GM19023 (cell line): Measurements from ENCODE around the gene MACO1.
"Not testable (repeated sequence)": the region's sequence is repeated elsewhere in the genome, so short reads cannot be mapped to it uniquely, and the experiment has no call there.

Experiments used
- ATAC-seq: cut with Tn5 transposase; IDR thresholded peaks from one replicate; pipeline ENCODE4 v1.9.1; 2021; ENCODE audit warnings: mild to moderate bottlenecking, moderate library complexity; ENCODE audit not compliant: unreplicated experiment

Gene MACO1

DNA sequence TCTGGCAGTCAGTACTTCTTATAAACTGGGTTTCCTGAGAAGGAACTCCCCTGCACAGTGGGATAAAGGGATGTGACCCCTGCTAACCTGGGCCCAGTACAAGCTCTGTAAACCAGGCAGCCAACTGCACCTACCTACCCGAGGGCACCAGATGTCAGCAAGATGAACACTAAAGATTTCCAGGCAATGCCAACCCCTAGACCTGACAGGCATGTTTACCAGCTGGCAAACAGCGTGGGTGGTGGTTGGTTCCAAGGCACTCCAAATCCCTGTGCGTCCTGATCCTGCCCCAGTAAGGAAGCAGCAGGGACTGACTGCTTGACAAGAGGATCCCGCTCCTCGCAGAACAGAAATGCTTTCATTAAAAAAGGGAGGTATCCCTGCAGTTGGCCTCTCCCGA lies 7.5 kb upstream of the MACO1 start:
- not testable (repeated sequence) for ATAC-seq

DNA sequence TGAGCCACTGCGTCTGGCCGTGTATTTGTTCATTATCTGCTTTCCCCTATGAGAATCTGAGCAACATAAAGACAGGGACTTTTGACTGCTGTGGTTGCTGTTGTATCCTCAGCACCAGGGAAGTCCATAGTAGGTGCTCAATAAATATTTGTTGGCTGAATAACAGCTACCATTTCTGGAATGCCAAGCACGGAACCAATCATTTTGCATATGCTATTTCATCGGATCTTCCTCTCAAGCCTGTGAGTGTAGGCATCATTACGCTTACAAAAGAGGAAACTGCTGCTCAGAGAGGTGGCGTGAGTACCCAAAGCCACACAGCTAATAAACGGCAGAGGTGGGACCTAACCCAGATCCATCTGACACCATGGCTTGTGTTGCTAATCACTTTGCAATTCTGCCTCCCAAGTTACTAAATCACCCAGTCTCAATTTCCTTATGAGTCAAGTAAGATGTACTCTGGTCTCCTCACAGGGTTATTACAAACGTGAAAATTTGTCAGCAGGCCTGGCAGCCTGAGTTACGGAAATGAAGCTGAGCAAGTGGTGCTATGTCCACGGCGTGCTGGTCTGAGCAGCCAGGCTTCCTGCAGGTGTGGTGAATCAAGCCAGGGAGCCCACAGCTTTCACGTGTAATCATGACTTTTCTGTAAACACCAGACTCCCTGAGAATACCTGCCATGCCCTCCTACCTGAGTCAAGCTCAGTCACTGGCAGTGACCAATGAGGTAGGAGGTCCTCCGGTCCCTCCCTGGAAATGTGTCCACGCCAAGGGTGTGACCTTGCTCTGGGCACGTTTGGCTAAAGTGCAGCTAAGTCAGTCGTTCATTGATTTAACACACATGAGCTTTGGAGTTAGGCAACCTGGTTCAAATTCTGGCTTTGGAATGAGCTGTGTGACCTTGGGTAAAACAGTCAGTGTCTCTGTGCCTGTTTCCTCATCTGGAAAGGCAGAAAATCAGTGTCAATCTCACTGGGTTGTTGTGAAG lies 5.3 kb upstream of the MACO1 start:
- no peak for ATAC-seq

DNA sequence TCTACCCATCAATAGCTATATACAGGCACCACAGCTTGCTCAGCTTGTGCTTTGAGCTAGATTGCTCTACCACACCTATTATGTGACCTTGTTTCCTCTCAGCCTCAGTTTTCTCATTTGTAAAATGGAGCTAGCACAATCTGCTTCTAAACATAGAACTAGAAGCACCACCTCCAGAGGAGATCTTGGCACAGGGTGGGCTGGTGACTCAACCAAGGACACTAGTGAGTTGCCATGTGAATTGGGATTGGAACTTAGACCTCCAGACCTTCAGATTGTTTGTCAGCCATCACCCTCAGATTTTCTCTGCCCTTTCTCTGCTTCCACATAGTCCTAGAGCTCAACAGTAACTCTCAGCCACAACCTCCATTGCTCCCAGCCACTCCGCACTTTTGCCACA lies 3.0 kb upstream of the MACO1 start:
- no peak for ATAC-seq

- no peak for ATAC-seq
Observed at GRCh38 chr1:25428475-25429166, 2.1 kb upstream of the MACO1 start.

GRCh38 chr1:25430967-25431881 lies 527 bp downstream of the MACO1 start:
- peak; percentile 3 for ATAC-seq

DNA sequence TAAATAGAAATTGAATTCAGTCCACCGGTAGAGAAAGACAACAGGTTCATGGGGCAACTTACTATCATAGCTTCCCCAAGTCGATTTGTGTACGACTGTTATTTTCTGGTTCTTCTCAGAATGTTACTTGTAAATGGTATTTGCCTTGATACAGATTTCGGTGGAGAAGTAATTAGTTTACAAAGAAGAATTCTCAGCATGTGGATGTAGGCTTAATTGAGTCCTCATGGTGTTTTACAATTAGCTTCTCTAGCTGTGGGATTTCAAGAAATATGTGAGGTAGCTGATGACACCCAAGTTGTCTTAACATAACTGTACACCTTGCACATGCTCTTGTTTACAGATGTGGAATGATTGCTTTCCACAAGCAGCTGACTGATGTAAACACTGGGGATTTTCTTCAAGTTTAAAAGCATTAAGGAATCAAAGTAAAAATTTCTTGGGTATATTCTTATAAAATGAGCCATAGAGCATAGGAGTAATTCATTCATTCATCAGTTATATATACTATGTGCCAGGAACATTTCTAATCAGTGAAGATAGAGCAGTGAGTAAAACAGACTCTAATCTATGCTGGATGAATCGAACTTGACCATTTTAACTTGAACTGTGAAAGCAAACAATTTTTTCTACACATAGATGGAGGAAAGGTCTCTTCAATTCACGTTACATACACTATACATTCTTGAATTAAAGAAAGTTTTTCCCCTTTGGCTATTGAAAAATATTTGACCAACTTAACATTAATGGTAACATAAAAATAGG lies 1.4 kb downstream of the MACO1 start:
- no peak for ATAC-seq

DNA sequence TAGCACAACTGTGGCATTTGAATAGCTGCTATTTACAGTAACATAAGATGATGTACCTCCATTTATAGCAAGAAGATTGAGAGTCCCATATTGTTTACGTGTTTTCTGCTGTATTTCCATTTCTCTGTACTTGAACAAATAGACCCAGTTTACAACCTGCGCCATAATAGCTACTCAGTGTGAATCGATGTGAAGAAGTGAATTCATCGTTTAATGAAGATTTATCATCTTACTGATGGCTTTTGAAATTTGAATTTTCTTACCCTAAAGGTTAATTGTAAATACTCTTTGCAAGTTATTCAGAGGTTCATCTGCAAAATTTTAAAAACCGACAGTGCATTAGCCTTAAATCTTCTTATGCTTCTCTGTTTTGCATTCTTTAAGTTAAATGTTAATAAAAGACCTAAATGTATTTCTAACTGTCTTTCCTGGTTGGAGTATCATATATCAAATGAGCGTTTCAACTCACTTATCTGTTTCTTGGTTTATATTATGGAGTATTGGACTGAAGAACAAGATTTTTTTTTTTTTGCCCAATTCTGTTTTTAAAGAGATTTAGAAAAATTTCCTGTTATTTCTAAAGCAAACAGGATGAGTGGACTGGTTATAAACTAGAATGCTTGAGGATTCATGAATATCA lies 2.2 kb downstream of the MACO1 start:
- ATAC-seq: no peak

DNA sequence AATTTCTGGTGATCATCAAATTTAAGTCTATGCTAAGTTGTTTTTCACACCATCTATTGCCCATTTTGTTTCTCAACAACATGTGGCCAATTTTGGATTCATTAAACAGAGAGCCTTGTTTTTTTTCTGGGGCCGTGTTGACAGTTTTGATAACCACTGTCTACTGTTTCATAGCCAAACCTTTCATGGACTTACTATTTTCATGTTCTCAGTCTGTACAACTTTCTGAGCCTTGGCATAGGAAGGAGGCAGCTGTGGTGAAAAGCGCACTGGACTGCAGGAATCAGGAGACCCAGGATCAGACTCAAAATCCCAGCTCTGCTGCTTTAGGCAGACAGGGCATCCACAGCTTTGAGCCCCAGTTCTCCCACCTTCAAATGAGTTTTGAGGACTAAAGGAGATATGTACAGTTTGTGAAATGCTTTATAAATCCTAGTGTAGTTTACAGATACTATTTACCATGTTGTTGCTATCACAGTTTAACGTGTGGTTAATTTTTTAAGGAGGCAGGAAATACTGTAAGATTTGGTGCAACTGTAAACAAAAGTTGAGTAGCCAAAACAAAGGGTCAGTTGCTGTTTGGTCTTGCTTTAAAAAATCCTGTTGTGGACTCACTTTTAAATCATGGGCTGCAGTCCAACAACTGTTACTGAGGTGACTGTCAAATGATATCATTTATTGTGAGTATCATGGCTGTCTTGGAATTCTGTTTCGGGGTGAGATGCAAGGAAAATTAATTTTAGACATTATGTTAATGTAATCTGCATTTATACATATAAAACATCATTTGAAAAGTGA lies 2.9 kb downstream of the MACO1 start:
- no peak for ATAC-seq

GRCh38 chr1:25435397-25436108 lies 4.9 kb downstream of the MACO1 start:
- ATAC-seq: no peak

DNA sequence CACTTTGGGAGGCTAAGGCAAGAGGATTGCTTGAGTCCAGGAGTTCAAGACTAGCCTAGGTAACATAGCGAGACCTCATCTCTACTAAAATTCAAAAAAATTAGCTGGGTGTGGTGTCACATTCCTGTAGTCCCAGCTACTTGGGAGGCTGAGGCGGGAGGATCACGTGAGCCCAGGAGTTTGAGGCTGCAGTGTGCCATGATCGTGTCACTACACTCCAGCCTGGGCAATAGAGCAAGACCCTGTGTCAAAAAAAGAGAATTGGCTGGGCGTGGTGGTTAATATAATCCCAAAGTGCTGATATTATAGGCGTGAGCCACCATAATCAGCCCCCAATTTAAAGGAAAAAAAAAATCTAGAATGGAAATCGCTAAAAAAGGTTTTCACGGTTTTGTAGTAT lies 7.0 kb downstream of the MACO1 start:
- ATAC-seq: no peak

DNA sequence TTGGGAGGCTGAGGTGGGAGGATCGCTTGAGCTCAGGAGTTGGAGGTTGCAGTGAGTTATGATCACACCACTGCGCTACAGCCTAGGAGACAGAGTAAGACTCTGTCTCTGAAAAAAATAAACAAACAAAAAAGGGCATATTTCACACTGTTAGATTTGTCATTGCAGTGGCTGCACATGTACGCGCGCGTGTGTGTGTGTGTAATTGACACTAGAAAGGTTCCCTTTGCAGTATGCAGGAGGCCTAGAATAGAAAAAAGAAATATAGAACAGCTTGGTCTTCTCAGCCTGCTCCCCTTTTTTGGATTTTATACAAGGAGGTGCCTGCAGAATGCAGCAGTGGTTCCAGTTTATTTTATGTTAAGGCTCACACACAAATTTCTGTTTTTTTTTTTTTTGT lies 8.6 kb downstream of the MACO1 start:
- no peak for ATAC-seq

GRCh38 chr1:25442178-25442577 lies 11.5 kb downstream of the MACO1 start:
- ATAC-seq: no peak

- no peak for ATAC-seq
Observed at GRCh38 chr1:25443030-25443699, 12.5 kb downstream of the MACO1 start.

DNA sequence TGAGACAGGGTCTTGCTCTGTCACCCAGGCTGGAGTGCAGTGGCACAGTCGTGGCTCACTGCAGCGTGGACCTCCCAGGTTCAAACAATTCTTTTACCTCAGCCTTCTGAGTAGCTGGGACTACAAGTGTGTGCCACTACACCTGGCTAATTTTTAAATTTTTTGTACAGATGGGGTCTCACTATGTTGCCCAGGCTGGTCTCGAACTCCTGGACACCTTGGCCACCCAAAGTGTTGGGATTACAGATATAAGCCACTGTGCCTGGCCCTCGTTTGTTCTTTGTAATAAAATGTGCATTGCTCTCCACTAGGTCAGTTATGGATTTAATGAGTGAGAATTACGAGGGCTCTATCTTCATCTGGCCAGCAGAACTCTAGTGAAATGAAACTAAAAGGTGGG lies 13.9 kb downstream of the MACO1 start:
- not testable (repeated sequence) for ATAC-seq

- ATAC-seq: no peak
Observed at GRCh38 chr1:25445993-25446538, 15.4 kb downstream of the MACO1 start.

DNA sequence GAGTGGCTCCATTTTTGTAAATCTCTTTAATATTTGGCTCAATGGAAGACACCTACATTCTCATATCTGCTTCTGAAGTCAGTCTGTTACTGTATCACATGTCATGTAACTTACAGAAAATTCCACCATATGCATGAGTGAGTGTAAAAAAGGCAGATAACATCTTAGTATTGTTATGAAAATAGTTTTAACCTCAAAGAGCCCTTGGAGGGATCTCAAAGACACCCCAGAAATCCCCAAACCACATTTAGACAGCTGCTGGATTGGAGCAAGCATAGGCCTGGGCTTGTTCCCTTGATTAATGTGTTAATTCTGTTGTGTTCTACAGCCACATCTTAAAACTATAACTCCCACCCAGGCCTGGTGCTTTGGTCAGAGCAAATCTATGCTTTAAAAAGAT lies 16.9 kb downstream of the MACO1 start:
- peak; percentile 64 for ATAC-seq

GRCh38 chr1:25450891-25451290 lies 20.2 kb downstream of the MACO1 start:
- ATAC-seq: no peak

DNA sequence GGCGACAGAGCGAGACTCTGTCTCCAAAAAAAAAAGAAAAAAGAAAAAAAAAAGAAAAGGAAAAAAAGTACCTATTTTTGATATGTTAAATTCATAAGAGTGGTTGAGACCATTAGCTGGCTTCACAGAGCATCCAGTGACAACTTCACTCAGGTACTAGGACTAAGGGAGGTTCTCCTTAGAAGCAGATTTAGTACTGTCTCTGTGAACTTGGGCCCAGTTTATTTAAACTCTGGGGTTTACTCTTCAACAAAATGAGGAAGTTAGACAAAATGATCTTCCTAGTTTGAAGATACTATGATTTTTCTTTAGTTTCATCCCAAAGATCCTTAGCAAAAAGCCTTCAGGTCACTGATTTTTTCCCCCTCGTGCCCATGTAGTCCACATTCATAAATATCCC lies 21.2 kb downstream of the MACO1 start:
- no peak for ATAC-seq
